ENCODE measurements around the gene EPC2. TPM values are rescaled to one million over a fixed set of nuclear protein-coding genes. Genes with fewer than 3 reads are reported as not detected.

The EPC2 gene
- total and polyA plus RNA-seq, 4 donors, result 7.0 to 65.3 (median 20.8) TPM

GRCh38 chr2:148602885-148603561 lies 41.5 kb upstream of the EPC2 start:
- H3K27me3 ChIP-seq (ENCODE audit: control insufficient read depth in 3 of 3, insufficient read depth in 3 of 3, low read length in 2 of 3), result no peaks in the 10 kb centered on the region
- no peak for TF ChIP-seq CTCF (IDR thresholded peaks at IDR 0.05; ENCODE audit: control extremely low read depth, extremely low read depth)
- ATAC-seq (ENCODE audit: insufficient read depth, low FRiP score) (no peak), DNase-seq (no peak)
- no peak overlapping the region for H3K4me3 ChIP-seq
- H3K9me3 ChIP-seq (ENCODE audit: control insufficient read depth in 4 of 4, insufficient read depth in 3 of 4, low read length in 3 of 4), result peaks cover 0 to 9% (median 2%) of the 10 kb centered on the region in 4 donors
- no peak overlapping the region for H3K27ac ChIP-seq (ENCODE audit: low read depth in 1 of 2, low read length in 1 of 2)
- WGBS, 2 donors, result 80 to 92% methylated on average over 10 of the region's 10 CpGs
- H3K9ac ChIP-seq (ENCODE audit: insufficient read depth in 1 of 2, low read length in 2 of 2), result no peak overlapping the region
- no peaks in the 10 kb centered on the region for H3K36me3 ChIP-seq (ENCODE audit: control insufficient read depth in 4 of 4, insufficient read depth in 4 of 4, low read length in 4 of 4)
- H3K4me1 ChIP-seq (ENCODE audit: control insufficient read depth in 5 of 5, insufficient read depth in 5 of 5, low read length in 5 of 5), result peaks cover 0 to 4% (median 0%) of the 10 kb centered on the region in 5 donors

GRCh38 chr2:148603562-148603920 lies 41.0 kb upstream of the EPC2 start:
- no peak for DNase-seq
- Histone ChIP-seq H3K36me3 (ENCODE audit: control insufficient read depth in 4 of 4, insufficient read depth in 4 of 4, low read length in 4 of 4) (no peaks in the 10 kb centered on the region), H3K27ac (ENCODE audit: low read depth in 1 of 2, low read length in 1 of 2) (no peak overlapping the region), H3K4me3 (no peak overlapping the region), H3K27me3 (ENCODE audit: control insufficient read depth in 3 of 3, insufficient read depth in 3 of 3, low read length in 2 of 3) (no peaks in the 10 kb centered on the region), H3K9me3 (ENCODE audit: control insufficient read depth in 4 of 4, insufficient read depth in 3 of 4, low read length in 3 of 4) (peaks cover 0 to 9% (median 2%) of the 10 kb centered on the region in 4 donors), H3K4me1 (ENCODE audit: control insufficient read depth in 5 of 5, insufficient read depth in 5 of 5, low read length in 5 of 5) (peaks cover 0 to 4% (median 0%) of the 10 kb centered on the region in 5 donors), H3K9ac (ENCODE audit: insufficient read depth in 1 of 2, low read length in 2 of 2) (no peak overlapping the region)
- ATAC-seq (ENCODE audit: insufficient read depth, low FRiP score), result no peak
- no peak for TF ChIP-seq CTCF (IDR thresholded peaks at IDR 0.05; ENCODE audit: control extremely low read depth, extremely low read depth)
- WGBS, 2 donors, result 67 to 89% methylated on average over 3 of the region's 3 CpGs

GRCh38 chr2:148604927-148605326 lies 39.6 kb upstream of the EPC2 start:
- DNase-seq (no peak), ATAC-seq (ENCODE audit: insufficient read depth, low FRiP score) (no peak)
- H3K9me3 ChIP-seq (ENCODE audit: control insufficient read depth in 4 of 4, insufficient read depth in 3 of 4, low read length in 3 of 4), result peaks cover 0 to 8% (median 2%) of the 10 kb centered on the region in 4 donors
- no peak overlapping the region for H3K27ac ChIP-seq (ENCODE audit: low read depth in 1 of 2, low read length in 1 of 2)
- H3K4me1 ChIP-seq (ENCODE audit: control insufficient read depth in 5 of 5, insufficient read depth in 5 of 5, low read length in 5 of 5), result peaks cover 0 to 2% (median 0%) of the 10 kb centered on the region in 5 donors
- H3K9ac ChIP-seq (ENCODE audit: insufficient read depth in 1 of 2, low read length in 2 of 2), result no peak overlapping the region
- 94 to 95% methylated on average over 7 of the region's 7 CpGs for WGBS, 2 donors
- H3K27me3 ChIP-seq (ENCODE audit: control insufficient read depth in 3 of 3, insufficient read depth in 3 of 3, low read length in 2 of 3), result no peaks in the 10 kb centered on the region
- TF ChIP-seq CTCF (IDR thresholded peaks at IDR 0.05; ENCODE audit: control extremely low read depth, extremely low read depth), result no peak
- no peaks in the 10 kb centered on the region for H3K36me3 ChIP-seq (ENCODE audit: control insufficient read depth in 4 of 4, insufficient read depth in 4 of 4, low read length in 4 of 4)
- no peak overlapping the region for H3K4me3 ChIP-seq

DNA sequence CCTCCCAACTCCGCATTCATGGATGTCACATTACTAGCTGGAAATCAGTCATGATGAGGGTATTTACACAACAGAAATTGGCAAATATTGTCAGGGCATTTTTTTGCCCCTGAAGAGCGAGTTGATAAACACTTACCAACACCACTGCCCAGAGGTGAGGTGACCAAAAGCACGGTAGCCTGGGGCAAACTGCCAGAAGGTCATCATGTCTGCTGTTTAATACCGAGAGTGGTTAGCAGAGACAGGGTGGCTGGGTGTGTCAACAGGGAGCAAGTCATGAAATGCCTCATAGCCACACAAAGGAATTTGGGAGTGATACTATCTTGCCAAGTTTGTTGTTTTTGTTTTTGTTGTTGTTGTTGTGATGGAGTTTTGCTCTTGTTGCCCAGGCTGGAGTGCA lies 37.0 kb upstream of the EPC2 start:
- H3K36me3 ChIP-seq (ENCODE audit: control insufficient read depth in 4 of 4, insufficient read depth in 4 of 4, low read length in 4 of 4), result no peaks in the 10 kb centered on the region
- no peak overlapping the region for H3K4me3 ChIP-seq
- no peak for DNase-seq
- H3K9ac ChIP-seq (ENCODE audit: insufficient read depth in 1 of 2, low read length in 2 of 2), result no peak overlapping the region
- WGBS, 2 donors, result 67 to 89% methylated on average over 4 of the region's 4 CpGs
- H3K9me3 ChIP-seq (ENCODE audit: control insufficient read depth in 4 of 4, insufficient read depth in 3 of 4, low read length in 3 of 4), result peaks cover 0 to 3% (median 0%) of the 10 kb centered on the region in 4 donors
- H3K4me1 ChIP-seq (ENCODE audit: control insufficient read depth in 5 of 5, insufficient read depth in 5 of 5, low read length in 5 of 5), result peaks cover 0 to 2% (median 0%) of the 10 kb centered on the region in 5 donors
- TF ChIP-seq CTCF (IDR thresholded peaks at IDR 0.05; ENCODE audit: control extremely low read depth, extremely low read depth), result no peak
- no peak for ATAC-seq (ENCODE audit: insufficient read depth, low FRiP score)
- no peak overlapping the region for H3K27ac ChIP-seq (ENCODE audit: low read depth in 1 of 2, low read length in 1 of 2)
- no peaks in the 10 kb centered on the region for H3K27me3 ChIP-seq (ENCODE audit: control insufficient read depth in 3 of 3, insufficient read depth in 3 of 3, low read length in 2 of 3)

Measured in lung (tissue), 12 donors.